Middle frontal gyrus (tissue), 1 donor: ENCODE results near the gene SYCP1.
"Not testable (repeated sequence)": the region's sequence is repeated elsewhere in the genome, so short reads cannot be mapped to it uniquely, and the experiment has no call there.

Experiments
- DNase-seq: peaks from one replicate; pipeline ENCODE4 v3.0.0-alpha.2; 2015; ENCODE audit warnings: low spot score; ENCODE audit errors: extremely low spot score

SYCP1 gene, protein sequence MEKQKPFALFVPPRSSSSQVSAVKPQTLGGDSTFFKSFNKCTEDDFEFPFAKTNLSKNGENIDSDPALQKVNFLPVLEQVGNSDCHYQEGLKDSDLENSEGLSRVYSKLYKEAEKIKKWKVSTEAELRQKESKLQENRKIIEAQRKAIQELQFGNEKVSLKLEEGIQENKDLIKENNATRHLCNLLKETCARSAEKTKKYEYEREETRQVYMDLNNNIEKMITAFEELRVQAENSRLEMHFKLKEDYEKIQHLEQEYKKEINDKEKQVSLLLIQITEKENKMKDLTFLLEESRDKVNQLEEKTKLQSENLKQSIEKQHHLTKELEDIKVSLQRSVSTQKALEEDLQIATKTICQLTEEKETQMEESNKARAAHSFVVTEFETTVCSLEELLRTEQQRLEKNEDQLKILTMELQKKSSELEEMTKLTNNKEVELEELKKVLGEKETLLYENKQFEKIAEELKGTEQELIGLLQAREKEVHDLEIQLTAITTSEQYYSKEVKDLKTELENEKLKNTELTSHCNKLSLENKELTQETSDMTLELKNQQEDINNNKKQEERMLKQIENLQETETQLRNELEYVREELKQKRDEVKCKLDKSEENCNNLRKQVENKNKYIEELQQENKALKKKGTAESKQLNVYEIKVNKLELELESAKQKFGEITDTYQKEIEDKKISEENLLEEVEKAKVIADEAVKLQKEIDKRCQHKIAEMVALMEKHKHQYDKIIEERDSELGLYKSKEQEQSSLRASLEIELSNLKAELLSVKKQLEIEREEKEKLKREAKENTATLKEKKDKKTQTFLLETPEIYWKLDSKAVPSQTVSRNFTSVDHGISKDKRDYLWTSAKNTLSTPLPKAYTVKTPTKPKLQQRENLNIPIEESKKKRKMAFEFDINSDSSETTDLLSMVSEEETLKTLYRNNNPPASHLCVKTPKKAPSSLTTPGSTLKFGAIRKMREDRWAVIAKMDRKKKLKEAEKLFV

DNA sequence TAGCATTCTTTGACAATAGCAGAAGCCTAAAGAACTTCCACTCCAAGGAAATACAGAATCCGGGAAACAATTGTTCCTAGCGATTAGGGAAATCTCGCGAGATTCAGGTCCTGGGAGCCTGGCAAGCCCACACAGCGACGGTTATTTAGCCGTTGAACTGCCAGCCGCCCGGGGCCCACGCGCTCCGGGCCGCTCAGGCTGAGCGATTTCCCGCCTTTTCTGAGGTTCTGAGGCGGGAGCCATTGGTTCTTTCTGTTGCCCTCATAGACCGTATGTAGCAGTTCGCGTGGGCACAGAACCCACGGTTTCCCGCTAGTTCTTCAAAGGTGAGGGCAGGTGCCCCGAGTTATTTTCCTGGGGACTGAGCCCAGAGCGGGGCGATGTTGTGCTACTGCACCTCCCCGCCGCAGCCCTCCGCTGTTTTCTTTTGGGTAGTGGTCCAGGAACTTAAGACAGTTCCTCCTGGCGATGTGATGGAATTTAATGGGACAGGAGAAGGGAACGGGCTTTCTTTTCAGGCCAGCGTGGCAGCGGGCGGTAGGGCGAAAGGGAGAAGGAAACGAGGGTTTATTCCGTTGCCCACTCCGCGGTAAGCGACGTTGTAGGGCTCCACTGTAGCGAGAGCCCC, at the start of gene SYCP1:
TSS of gene SYCP1 (plus strand) at position 171 of the 628 bp plus-strand sequence. CDS start 602 bp downstream, outside the sequence.
- no peak for DNase-seq

GRCh38 chr1:114819869-114820268, 34.8 kb upstream of the SYCP1 start:
- no peak for DNase-seq

GRCh38 chr1:114820392-114820791, 34.3 kb upstream of the SYCP1 start:
- no peak for DNase-seq

- no peak for DNase-seq
These were observed 32.7 kb upstream of the SYCP1 start for GRCh38 chr1:114821978-114822377.

DNA sequence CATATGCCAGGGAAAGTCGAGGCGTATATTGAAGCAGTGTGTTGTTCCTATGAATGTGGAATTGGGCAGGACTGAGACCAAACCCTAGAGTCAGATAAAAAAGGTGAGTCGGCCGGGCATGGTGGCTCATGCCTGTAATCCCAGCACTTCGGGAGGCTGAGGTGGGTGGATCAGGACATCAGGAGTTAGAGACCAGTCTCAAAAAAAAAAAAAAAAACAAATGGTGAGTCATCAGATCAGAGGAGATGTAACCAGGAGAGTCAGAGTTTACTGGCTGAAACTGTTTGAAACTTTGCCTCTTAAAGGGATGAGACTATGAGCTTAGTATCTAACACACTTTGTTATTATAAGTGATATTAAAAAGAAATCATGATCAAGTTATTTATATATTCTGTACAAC, 26.4 kb upstream of the SYCP1 start:
- no peak for DNase-seq

DNA sequence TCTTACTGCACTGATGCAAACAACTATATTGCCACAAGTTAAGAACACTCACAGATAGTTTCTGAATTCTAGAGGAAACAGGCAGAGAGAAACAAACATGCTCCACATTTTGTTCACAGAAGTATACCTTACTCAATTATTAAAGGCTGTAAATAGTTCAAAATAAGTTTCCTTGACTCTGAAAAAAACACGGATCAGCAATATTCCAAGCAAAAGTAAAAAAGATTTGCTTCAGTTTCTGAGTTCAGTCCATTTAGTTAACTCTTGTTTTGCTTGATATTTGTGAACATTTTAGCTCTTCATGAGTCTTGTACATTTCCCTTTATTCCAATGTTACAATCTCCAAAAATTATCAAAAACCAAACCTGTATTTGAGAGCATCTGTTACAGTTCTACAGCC, 24.6 kb upstream of the SYCP1 start:
- DNase-seq, result not testable (repeated sequence)

DNA sequence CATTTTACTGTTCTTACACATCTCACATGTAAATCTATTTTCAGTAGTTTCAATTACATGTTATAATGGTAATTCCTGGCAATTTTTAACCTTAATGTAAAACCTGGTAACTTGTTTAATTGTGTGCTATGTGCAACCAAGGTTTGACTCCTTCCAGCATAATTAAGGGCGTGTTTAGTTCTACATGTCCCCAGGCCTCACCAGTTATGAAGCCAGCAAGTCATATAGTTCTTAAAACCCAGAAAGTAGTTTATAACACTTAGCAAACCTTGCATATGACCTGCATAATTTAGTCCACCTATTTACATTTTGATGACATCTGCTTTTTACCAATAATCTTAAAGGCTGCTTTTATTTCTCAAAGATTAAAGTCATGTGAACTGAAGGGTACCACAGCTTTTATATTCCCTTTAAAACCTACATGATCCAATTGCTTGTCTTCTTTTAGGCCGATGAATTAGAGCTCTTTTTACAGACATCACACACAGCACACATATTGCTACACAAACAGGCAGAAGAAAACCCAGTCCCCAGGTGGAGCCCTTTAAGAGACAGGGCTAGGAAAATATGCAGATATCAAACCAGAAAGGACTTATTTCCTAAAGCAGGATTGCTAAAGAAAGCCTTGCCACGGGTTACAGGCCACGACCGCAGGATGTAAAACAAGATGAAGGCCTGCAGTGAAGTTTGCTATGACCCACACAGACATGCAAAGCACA, 23.2 kb upstream of the SYCP1 start:
- DNase-seq, result no peak

DNA sequence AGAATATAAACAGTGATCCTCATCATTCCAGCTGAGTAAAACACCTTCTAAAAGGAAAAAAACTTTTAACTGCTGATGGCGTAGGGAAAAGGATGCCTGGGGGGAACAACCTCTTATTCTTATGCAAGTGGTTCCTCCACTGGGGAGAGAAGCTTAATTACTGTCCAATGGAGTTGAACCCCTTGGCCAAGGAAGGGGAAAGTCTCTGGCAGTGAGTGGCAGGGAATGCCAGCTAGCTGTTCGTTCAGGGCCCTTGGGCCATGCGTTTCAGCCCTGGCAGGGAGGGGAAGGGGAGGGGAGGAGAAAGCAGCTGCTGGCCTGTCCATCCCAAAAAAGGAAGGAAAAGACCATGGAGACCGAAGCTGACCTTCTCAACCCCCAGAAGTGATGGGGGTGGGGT, 22.6 kb upstream of the SYCP1 start:
- DNase-seq, result no peak

GRCh38 chr1:114833421-114833820, 21.2 kb upstream of the SYCP1 start:
- DNase-seq, result no peak

GRCh38 chr1:114844270-114844669, 10.4 kb upstream of the SYCP1 start:
- no peak for DNase-seq

GRCh38 chr1:114853584-114853983, 1.1 kb upstream of the SYCP1 start:
- DNase-seq, result no peak

GRCh38 chr1:114861384-114861783, 6.7 kb downstream of the SYCP1 start:
- DNase-seq, result no peak

- DNase-seq, result no peak
These were observed 37.7 kb downstream of the SYCP1 start for GRCh38 chr1:114892194-114892918.

DNA sequence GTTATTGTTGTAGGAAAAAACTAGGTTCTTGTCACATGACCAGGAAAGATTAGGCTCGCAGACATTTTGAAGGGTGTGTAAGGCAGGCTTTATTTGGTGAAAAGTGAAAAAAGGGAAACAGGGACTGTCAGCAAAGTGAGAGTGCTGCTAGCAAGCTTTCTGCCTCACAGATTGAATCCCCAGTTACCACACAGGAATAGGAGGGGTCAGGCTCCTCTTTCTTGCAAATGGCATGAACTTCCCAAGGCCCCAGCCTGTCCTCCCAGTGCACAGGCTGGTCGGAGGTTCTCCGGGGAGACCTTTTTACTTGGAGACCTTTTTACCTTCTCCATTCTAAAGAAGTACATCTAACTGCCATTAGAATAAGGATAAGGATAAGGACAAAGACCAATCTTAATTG, 42.1 kb downstream of the SYCP1 start:
- DNase-seq, result no peak

- DNase-seq, result no peak
These were observed 47.2 kb downstream of the SYCP1 start for GRCh38 chr1:114901814-114902213.

DNA sequence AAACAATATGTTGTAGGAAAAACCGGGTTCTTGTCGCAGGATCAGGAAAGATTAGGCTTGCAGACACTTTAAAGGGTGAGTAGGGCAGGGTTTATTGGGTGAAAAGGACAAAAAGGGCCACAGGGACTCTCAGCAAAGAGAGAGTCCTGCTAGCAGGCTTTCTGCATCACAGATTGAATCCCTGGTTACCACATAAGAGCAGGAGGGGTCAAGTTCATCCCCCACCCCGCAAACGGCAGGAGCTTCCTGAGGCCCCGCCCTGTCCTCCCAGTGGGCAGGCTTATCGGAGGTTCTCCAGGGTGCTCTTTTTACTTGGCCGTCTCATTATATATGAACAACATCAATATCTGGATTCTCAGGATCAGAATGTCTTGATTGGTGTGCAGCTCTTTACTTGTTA, 47.7 kb downstream of the SYCP1 start:
- DNase-seq, result no peak

- no peak for DNase-seq
These were observed 48.8 kb downstream of the SYCP1 start for GRCh38 chr1:114903480-114903879.

DNA sequence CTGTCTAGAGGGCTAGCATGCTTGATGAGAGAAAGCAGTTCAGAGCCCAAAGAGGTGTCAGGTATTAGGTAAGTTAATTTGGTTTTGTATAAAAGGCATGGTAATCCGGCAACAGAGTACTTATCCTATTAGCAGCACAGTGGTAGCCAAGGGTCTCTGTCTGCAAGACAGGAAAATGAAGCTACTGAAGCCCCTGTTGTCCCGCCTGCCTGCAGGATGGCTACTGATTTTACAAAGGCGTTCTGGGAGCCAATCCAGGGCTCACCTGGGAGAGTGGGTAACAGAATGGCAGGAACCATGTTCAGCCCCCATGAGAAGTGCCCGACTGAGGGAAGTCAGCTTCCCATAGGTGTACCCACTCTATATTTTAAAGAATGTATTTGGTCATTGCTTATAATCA, 61.1 kb downstream of the SYCP1 start:
- not testable (repeated sequence) for DNase-seq

- no peak for DNase-seq
These were observed 71.9 kb downstream of the SYCP1 start for GRCh38 chr1:114926607-114927006.

- DNase-seq, result no peak
These were observed 72.7 kb downstream of the SYCP1 start for GRCh38 chr1:114927401-114927800.
